Fibroblast of mammary gland (primary cell): ENCODE results near the gene C2orf92.

Experiments
- DNase-seq: peaks from one replicate; pipeline ENCODE4 v3.0.0-alpha.2; 2010; ENCODE audit warnings: low read depth
- H3K4me3 ChIP-seq: 2 replicates; pipeline ENCODE4 v1.5.1; 2011; ENCODE audit warnings: low read depth, mild to moderate bottlenecking, low read length, moderate library complexity; ENCODE audit not compliant: control insufficient read depth
- TF ChIP-seq, protein P1 (sequence below): conservative IDR thresholded peaks from 2 replicates; pipeline ENCODE4 v1.5.1; 2011; ENCODE audit warnings: low read depth, low read length, inconsistent platforms; ENCODE audit not compliant: control insufficient read depth, insufficient read depth

Gene C2orf92

GRCh38 chr2:97738179-97739019 is 68.9 kb downstream of the C2orf92 start:
- DNase-seq: no peak

DNA sequence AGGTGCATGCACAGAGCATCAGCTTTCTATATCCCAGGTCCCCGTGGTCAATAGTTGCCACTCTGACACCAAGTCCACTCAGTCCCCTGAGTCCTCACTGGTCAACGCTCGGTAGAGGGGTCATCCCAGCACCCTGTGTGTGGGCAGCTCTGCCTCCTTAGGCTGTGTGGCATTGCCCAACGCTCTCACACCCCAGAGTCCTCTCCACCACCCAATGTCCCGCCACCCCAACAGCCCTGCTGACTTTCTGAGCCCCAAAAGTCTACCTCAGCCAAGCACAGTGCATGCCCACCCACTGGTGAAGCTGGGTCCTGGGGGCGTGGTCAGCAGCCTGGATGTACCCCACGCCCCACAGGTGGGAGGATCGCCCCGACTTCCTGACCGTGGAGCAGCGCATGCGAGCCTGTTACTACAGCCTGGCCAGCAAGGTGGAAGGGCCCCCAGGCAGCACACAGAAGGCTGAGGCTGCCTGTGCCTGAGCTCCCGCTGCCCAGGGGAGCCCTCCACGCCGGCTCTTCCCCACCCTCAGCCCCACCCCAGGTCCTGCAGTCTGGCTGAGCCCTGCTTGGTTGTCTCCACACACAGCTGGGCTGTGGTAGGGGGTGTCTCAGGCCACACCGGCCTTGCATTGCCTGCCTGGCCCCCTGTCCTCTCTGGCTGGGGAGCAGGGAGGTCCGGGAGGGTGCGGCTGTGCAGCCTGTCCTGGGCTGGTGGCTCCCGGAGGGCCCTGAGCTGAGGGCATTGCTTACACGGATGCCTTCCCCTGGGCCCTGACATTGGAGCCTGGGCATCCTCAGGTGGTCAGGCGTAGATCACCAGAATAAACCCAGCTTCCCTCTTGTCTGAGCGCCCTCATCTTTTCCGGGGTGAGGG is 69.7 kb downstream of the C2orf92 start:
- no peak for DNase-seq
- TF ChIP-seq, protein P1, sequence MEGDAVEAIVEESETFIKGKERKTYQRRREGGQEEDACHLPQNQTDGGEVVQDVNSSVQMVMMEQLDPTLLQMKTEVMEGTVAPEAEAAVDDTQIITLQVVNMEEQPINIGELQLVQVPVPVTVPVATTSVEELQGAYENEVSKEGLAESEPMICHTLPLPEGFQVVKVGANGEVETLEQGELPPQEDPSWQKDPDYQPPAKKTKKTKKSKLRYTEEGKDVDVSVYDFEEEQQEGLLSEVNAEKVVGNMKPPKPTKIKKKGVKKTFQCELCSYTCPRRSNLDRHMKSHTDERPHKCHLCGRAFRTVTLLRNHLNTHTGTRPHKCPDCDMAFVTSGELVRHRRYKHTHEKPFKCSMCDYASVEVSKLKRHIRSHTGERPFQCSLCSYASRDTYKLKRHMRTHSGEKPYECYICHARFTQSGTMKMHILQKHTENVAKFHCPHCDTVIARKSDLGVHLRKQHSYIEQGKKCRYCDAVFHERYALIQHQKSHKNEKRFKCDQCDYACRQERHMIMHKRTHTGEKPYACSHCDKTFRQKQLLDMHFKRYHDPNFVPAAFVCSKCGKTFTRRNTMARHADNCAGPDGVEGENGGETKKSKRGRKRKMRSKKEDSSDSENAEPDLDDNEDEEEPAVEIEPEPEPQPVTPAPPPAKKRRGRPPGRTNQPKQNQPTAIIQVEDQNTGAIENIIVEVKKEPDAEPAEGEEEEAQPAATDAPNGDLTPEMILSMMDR: no peak
- H3K4me3 ChIP-seq: no peak overlapping the region

More at GRCh38 chr2:97738179-97739019, 68.9 kb downstream of the C2orf92 start:
- H3K4me3 ChIP-seq: no peak overlapping the region
- TF ChIP-seq, protein P1: no peak

- no peak overlapping the region for H3K4me3 ChIP-seq
- TF ChIP-seq, protein P1: no peak
- DNase-seq: no peak
Measured at GRCh38 chr2:97739893-97740245, 70.4 kb downstream of the C2orf92 start.

DNA sequence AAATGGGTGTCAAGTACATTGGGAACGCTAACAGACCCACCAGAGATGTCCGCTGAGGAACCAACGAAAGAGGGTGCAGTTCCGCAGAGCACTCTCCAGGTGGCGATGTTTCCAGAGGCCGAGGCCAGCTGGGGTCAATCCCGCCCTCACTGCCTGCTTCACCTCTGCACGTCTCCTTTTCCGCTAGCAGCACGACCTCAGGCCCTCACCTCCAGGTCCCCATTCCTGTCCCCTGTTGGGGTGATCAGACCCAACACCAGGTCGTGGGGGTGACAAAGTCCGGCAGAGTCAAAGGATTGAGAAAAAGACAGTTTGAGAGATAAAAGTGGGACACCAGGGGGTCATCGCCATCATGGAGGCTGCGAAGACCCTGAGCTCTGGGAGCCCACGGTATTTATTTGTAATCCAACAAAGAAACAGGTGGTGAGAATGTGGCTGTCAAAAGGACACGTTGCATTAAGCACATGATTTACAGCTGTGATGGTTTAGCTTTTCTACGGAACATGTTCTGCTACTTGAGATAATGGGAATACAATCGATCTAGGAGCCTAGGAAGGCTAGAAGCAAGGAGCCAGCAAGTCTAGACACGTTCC is 71.2 kb downstream of the C2orf92 start:
- TF ChIP-seq, protein P1: peak; percentile 85
- DNase-seq: peak; percentile 52
- H3K4me3 ChIP-seq: no peak overlapping the region

- TF ChIP-seq, protein P1: no peak
- DNase-seq: no peak
- H3K4me3 ChIP-seq: no peak overlapping the region
Measured at GRCh38 chr2:97741251-97741650, 71.7 kb downstream of the C2orf92 start.

DNA sequence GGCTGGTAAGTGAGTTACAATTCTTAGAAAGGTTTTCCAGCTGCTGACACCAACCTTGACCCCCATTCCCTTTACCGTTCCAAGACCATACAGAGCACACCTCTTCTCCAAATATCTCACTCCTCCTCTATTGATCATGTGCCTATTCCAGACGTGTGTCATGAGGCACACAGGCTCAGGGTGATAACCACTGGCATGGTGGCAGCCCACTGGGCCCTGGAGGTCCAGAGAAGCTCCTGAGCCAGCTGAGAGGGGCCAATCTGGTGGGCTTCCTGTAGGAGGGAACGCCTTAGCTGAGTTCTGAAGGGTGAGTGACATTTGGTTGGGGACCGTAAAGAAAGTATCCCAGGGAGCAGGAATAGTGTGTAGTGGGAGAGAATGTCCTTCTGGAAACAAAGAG is 72.2 kb downstream of the C2orf92 start:
- H3K4me3 ChIP-seq: no peak overlapping the region
- no peak for DNase-seq
- TF ChIP-seq, protein P1: no peak
